GM12872 (cell line): ENCODE measurements around the gene ERMP1.

Experiments
- CTCF ChIP-seq: IDR thresholded peaks from 3 replicates; pipeline ENCODE4 v1.5.1; 2011; ENCODE audit warnings: low read depth, mild to moderate bottlenecking, low read length, moderate library complexity; ENCODE audit not compliant: insufficient read depth

Gene ERMP1

DNA sequence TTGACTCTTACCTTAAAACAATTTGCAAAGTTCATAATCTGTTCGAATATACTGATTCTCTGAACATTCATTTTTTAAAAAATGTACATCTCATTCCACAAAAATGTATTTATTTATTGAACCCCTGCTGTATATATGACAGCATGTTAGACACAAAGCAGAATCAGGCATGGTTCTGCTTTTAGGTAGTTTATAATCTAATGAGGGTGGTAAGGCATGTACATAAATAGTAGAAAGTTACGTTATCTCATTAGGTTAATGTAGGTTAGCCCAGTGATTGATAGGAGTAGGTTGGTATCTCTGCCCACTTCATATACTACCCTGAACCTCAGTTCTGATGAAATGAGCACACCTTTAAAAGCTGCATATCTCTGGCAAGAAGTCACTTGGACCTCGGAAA lies 89.8 kb downstream of the ERMP1 start:
- no peak for TF ChIP-seq CTCF

DNA sequence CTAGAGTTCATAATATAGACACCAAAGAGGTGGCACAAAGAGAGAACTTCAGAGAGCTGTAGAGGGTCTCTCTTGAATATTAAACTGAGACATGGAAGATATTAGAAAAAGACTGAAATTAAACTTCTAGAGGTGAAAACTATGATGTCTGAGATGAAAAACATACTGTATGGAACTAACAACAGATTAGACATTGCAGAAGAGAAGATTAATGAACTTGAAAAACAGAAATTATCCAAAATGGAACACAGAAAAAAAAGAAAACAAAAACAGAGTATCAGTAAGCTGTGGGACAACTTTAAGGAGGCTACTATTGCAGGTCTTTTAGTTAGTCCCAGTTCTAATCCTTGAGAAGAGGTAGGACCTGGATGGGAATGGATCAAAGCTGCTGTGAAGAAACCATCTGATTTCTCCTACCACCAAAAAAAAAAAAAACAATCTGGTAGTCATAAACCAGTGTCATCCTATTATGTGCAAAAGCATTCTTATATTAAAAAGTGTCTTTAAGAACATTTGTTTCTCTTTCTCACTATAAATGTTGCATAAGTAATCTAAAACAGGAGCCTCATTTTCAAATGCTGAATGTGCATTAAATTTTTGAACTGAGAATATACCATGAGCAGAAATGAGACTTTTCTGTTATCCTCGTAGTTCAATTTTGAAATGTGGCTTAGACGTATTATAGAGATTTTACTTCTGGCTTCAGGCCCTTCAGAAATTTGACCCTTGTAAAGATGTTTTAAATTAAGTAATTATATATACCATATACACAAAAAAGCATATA lies 96.2 kb downstream of the ERMP1 start:
- no peak for TF ChIP-seq CTCF

DNA sequence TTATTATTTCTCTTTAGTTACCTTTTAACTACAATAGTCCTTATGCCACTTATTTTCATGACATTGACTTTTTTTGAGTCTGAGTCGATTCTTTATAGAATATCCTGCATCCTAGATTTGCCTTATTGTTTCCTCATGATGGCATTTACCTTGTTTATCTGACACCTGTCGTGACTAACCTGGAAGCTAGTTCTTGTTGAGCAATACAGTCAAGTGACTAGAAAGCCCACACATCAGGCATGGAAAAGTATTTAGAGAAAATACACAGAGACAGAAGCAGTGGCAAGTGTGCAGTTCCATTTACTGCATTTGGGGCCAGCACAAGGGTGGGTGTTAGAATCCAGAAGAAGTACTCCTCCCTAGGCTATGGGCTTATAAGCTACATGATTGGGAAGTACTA lies 97.8 kb downstream of the ERMP1 start:
- TF ChIP-seq CTCF, result no peak
